ENCODE results near the gene RAB11FIP3. TPM values are rescaled to one million over a fixed set of nuclear protein-coding genes. Genes with fewer than 3 reads are reported as not detected.

The RAB11FIP3 gene
- polyA plus RNA-seq, 1 experiment = 13.3 TPM

DNA sequence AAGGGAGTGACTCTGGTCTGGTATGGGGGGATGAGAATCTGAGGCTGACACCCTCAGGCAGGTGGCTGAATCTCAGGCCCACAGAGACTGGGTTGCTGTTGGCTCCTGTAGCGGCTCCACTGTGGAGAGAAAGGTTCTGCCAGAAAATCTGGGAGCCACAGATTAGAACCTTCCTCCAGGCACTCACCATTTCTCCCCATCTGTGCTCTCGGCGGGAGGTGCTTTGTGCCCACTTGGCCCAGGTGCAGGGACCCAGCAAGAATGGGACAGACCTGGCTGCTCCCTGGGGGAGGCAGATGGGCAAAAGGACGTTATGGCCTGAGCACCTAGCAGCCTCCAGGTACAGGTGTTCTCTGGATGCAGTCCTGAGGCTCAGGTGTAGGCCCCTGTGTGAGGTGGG is 20.1 kb downstream of the RAB11FIP3 start:
- no peaks in the 10 kb centered on the region for H3K36me3 ChIP-seq (ENCODE audit: control insufficient read depth, insufficient read depth, low read length)
- H3K4me3 ChIP-seq (ENCODE audit: low read depth, low read length) = no peak overlapping the region
- POLR2A ChIA-PET = no interaction called here
- no peaks in the 10 kb centered on the region for H3K27me3 ChIP-seq (ENCODE audit: control insufficient read depth, insufficient read depth, low read length)
- TF ChIP-seq, protein P1, sequence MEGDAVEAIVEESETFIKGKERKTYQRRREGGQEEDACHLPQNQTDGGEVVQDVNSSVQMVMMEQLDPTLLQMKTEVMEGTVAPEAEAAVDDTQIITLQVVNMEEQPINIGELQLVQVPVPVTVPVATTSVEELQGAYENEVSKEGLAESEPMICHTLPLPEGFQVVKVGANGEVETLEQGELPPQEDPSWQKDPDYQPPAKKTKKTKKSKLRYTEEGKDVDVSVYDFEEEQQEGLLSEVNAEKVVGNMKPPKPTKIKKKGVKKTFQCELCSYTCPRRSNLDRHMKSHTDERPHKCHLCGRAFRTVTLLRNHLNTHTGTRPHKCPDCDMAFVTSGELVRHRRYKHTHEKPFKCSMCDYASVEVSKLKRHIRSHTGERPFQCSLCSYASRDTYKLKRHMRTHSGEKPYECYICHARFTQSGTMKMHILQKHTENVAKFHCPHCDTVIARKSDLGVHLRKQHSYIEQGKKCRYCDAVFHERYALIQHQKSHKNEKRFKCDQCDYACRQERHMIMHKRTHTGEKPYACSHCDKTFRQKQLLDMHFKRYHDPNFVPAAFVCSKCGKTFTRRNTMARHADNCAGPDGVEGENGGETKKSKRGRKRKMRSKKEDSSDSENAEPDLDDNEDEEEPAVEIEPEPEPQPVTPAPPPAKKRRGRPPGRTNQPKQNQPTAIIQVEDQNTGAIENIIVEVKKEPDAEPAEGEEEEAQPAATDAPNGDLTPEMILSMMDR (IDR thresholded peaks at IDR 0.05; ENCODE audit: insufficient read depth, low read depth, low read length) = no peak
- CTCF ChIA-PET = no interaction called here
- no peak for DNase-seq (ENCODE audit: low read depth)

DNA sequence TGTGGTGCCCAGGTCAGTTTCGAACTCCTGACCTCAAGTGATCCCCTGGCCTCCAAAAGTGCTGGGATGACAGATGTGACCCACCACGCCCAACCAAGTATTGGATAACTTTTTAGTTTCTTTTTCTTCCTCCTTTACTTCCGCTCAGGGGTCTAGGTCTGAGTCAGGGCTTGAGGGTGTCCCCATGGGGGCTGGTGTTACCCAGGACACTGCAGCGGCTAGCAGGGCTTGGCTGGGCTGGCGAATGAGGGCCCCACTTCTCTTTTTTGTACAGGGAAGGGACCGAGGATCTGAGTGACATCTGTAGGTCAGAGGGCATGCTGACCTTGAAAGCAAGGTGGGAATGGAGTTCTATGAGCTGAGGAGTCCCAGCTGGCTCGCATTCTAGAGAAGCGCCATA is 24.9 kb downstream of the RAB11FIP3 start:
- no peak for DNase-seq (ENCODE audit: low read depth)
- CTCF ChIA-PET = no interaction called here
- no peaks in the 10 kb centered on the region for H3K27me3 ChIP-seq (ENCODE audit: control insufficient read depth, insufficient read depth, low read length)
- no peak overlapping the region for H3K4me3 ChIP-seq (ENCODE audit: low read depth, low read length)
- TF ChIP-seq, protein P1 (IDR thresholded peaks at IDR 0.05; ENCODE audit: insufficient read depth, low read depth, low read length) = no peak
- POLR2A ChIA-PET = no interaction called here
- no peaks in the 10 kb centered on the region for H3K36me3 ChIP-seq (ENCODE audit: control insufficient read depth, insufficient read depth, low read length)

GRCh38 chr16:450785-451512 is 25.5 kb downstream of the RAB11FIP3 start:
- no peaks in the 10 kb centered on the region for H3K27me3 ChIP-seq (ENCODE audit: control insufficient read depth, insufficient read depth, low read length)
- ChIA-PET CTCF (no interaction called here), POLR2A (no interaction called here)
- DNase-seq (ENCODE audit: low read depth) = no peak
- H3K36me3 ChIP-seq (ENCODE audit: control insufficient read depth, insufficient read depth, low read length) = no peaks in the 10 kb centered on the region
- TF ChIP-seq, protein P1 (IDR thresholded peaks at IDR 0.05; ENCODE audit: insufficient read depth, low read depth, low read length) = no peak
- no peak overlapping the region for H3K4me3 ChIP-seq (ENCODE audit: low read depth, low read length)

- ChIA-PET CTCF (no interaction called here), POLR2A (no interaction called here)
- TF ChIP-seq, protein P1 (IDR thresholded peaks at IDR 0.05; ENCODE audit: insufficient read depth, low read depth, low read length) = no peak
Observed at GRCh38 chr16:454397-454940, 29.0 kb downstream of the RAB11FIP3 start.

DNA sequence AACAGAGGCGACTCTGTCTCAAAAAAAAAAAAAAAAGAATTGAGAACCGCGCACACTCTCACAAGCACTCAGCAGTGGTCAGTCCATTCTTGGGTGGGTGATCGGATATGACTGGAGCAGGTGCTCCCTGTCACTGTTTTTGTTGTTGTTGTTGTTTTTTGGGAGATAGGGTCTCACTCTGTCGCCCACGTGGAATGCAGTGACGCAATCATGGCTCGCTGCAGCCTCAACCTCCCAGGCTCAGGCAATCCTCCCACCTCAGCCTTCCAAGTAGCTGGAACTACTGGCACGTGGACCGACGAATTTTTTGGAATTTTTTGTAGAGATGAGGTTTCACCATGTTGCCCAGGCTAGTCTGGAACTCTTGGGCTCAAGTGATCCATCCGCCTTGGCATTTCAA is 30.0 kb downstream of the RAB11FIP3 start:
- TF ChIP-seq, protein P1 (IDR thresholded peaks at IDR 0.05; ENCODE audit: insufficient read depth, low read depth, low read length) = no peak
- no peak for DNase-seq (ENCODE audit: low read depth)
- no peaks in the 10 kb centered on the region for H3K36me3 ChIP-seq (ENCODE audit: control insufficient read depth, insufficient read depth, low read length)
- ChIA-PET CTCF (no interaction called here), POLR2A (no interaction called here)
- no peak overlapping the region for H3K4me3 ChIP-seq (ENCODE audit: low read depth, low read length)
- no peaks in the 10 kb centered on the region for H3K27me3 ChIP-seq (ENCODE audit: control insufficient read depth, insufficient read depth, low read length)

More at GRCh38 chr16:454397-454940, 29.0 kb downstream of the RAB11FIP3 start:
- DNase-seq (ENCODE audit: low read depth) = no peak
- Histone ChIP-seq H3K4me3 (ENCODE audit: low read depth, low read length) (no peak overlapping the region), H3K36me3 (ENCODE audit: control insufficient read depth, insufficient read depth, low read length) (no peaks in the 10 kb centered on the region), H3K27me3 (ENCODE audit: control insufficient read depth, insufficient read depth, low read length) (no peaks in the 10 kb centered on the region)
